Right lobe of liver (tissue), 6 donors: ENCODE data around the gene PGAM1. TPM values are rescaled to one million over a fixed set of nuclear protein-coding genes. Genes with fewer than 3 reads are reported as not detected.

Experiments
- ATAC-seq, 4 donors: fragments of 200-7000 bp; cut with Tn5 transposase; one replicate each; pipeline ENCODE4 v1.9.1; 2020; ENCODE audit warnings: mild to moderate bottlenecking in 4 of 4, moderate library complexity in 4 of 4
- DNase-seq, 3 donors: peaks; one replicate each; pipeline ENCODE4 v3.0.0-alpha.2; 2020
- H3K27ac ChIP-seq, 3 donors: fragments of 200-600 bp; one replicate each; pipeline ENCODE4 v1.8.0; 2022
- H3K27me3 ChIP-seq, 2 donors: fragments of 200-600 bp; one replicate each; pipeline ENCODE4 v1.8.0; 2022
- H3K36me3 ChIP-seq, 4 donors: fragments of 200-600 bp; sonication (generic) in 1 of 4; one replicate each; pipeline versions ENCODE4 v1.5.1 to v1.8.0; 2017 to 2022; ENCODE audit warnings: control low read depth in 1 of 4
- H3K4me1 ChIP-seq, 4 donors: fragments of 200-600 bp; sonication (generic) in 1 of 4; one replicate each; pipeline versions ENCODE4 v1.5.1 to v1.8.0; 2017 to 2022; ENCODE audit warnings: control low read depth in 1 of 4
- H3K4me3 ChIP-seq, 3 donors: fragments of 200-600 bp; one replicate each; pipeline ENCODE4 v1.8.0; 2022
- H3K9me3 ChIP-seq, 4 donors: fragments of 200-600 bp; sonication (generic) in 1 of 4; one replicate each; pipeline versions ENCODE4 v1.5.1 to v1.8.0; 2017 to 2022; ENCODE audit warnings: control low read depth in 1 of 4
- CTCF ChIP-seq, 4 donors: fragments of 200-600 bp in 3 of 4; fragments of 450-650 bp in 1 of 4; IDR thresholded peaks; one replicate each; pipeline versions ENCODE4 v1.5.1 to v1.8.0; 2016 to 2022; ENCODE audit warnings: antibody characterized with exemption in 4 of 4, mild to moderate bottlenecking in 2 of 4
- POLR2A ChIP-seq: fragments of 450-650 bp; IDR thresholded peaks from one replicate; pipeline ENCODE4 v1.6.1; 2017; ENCODE audit warnings: antibody characterized with exemption, mild to moderate bottlenecking
- WGBS: methylation state at CpG from one replicate; pipeline ENCODE4 v1.1.6; 2018; ENCODE audit warnings: low coverage, low lambda C conversion rate; ENCODE audit not compliant: insufficient coverage; ENCODE audit errors: missing lambda C conversion rate; 5-methylcytosine and 5-hydroxymethylcytosine counted together
- intact Hi-C, 2 donors: fragments of 100-400 bp; cut with DNase I; formaldehyde crosslinking; loops; one replicate each; pipeline versions ENCODE4 v1.11.2 to v1.14.1; 2022
- total RNA-seq, 6 experiments: library from RNA; depleted of rRNA in 2 of 6; stranded (reverse); fragments of >200 nt in 2 of 6; fragmentation: NEBNext Ultra II Directional in 3 of 6; extraction: Animal tissue kit (Norgen Biotek cat#: 25700) in 3 of 6; gene quantifications; one replicate each; pipeline versions ENCODE4 v1.1.0 to v1.2.4, GENCODE V29; 2016 to 2023
- donor health status: DM: no; HTN: yes; CAD: no.
- donor health status: DM: no; HTN: no; CAD: no.
- donor health status: DM: no; HTN: no; CAD: no.
- donor health status: DM: no; HTN: yes; CAD: no.
- donor health status: DM: no; HTN: yes; CAD: no.

Gene PGAM1
- total RNA-seq, 6 experiments from 2014 or later, result 100 to 228 (median 162) TPM

- no peaks in the 10 kb centered on the region for H3K9me3 ChIP-seq
- ATAC-seq (peak; percentile 4 to 21 (median 8)), DNase-seq (no peak)
- intact Hi-C loops, result no loop called here
- no peaks in the 10 kb centered on the region for H3K27me3 ChIP-seq
- peaks cover 0 to 14% (median under 1%) of the 10 kb centered on the region in 4 donors for H3K36me3 ChIP-seq
- TF ChIP-seq CTCF (IDR thresholded peaks at IDR 0.05) (no peak), POLR2A (no peak)
- peaks cover 0 to 13% (median 4%) of the 10 kb centered on the region in 4 donors for H3K4me1 ChIP-seq
- peak overlapping the region in 2 of 3 donors; percentile 29 to 76 for H3K27ac ChIP-seq
- WGBS, result 42% methylated on average over 11 of the region's 21 CpGs
- H3K4me3 ChIP-seq, result peak overlapping the region; percentile 88 to 95 (median 90)
These were observed 26.0 kb upstream of the PGAM1 start for GRCh38 chr10:97399843-97400545.

- no peaks in the 10 kb centered on the region for H3K9me3 ChIP-seq
- peaks cover 0 to 13% (median 4%) of the 10 kb centered on the region in 4 donors for H3K4me1 ChIP-seq
- DNase-seq (peak; percentile 69 to 94 (median 79)), ATAC-seq (peak; percentile 97 to 99 (median 98))
- peaks cover 0 to 13% (median under 1%) of the 10 kb centered on the region in 4 donors for H3K36me3 ChIP-seq
- H3K4me3 ChIP-seq, result peak within 1 kb of the TSS; percentile 88 to 95 (median 90)
- intact Hi-C loops, result no loop called here
- H3K27me3 ChIP-seq, result no peaks in the 10 kb centered on the region
- TF ChIP-seq CTCF (IDR thresholded peaks at IDR 0.05) (no peak), POLR2A (no peak)
- peak within 1 kb of the TSS; percentile 45 to 76 (median 47) for H3K27ac ChIP-seq
- WGBS, result 2% methylated on average over 22 of the region's 39 CpGs
These were observed 25.1 kb upstream of the PGAM1 start, which contains the start of gene RRP12 for GRCh38 chr10:97400665-97401454. RRP12 (minus strand) TSS chr10:97401340; CDS start chr10:97401231, 109 bp downstream.

GRCh38 chr10:97401455-97401919, 24.5 kb upstream of the PGAM1 start:
- H3K4me3 ChIP-seq, result peak overlapping the region; percentile 88 to 95 (median 90)
- no peaks in the 10 kb centered on the region for H3K9me3 ChIP-seq
- intact Hi-C loops, result no loop called here
- H3K4me1 ChIP-seq, result peaks cover 0 to 13% (median 4%) of the 10 kb centered on the region in 4 donors
- TF ChIP-seq CTCF (IDR thresholded peaks at IDR 0.05) (no peak), POLR2A (no peak)
- no peak for DNase-seq
- peak overlapping the region in 1 of 3 donors; percentile 45 for H3K27ac ChIP-seq
- no peak for ATAC-seq
- WGBS, result 68% methylated on average over 9 of the region's 13 CpGs
- no peaks in the 10 kb centered on the region for H3K27me3 ChIP-seq
- peaks cover 0 to 7% (median 0%) of the 10 kb centered on the region in 4 donors for H3K36me3 ChIP-seq

GRCh38 chr10:97404044-97404443, 21.9 kb upstream of the PGAM1 start:
- no peaks in the 10 kb centered on the region for H3K9me3 ChIP-seq
- DNase-seq, result no peak
- peaks cover 0 to 23% (median 4%) of the 10 kb centered on the region in 4 donors for H3K4me1 ChIP-seq
- intact Hi-C loops, result no loop called here
- ATAC-seq, result no peak
- no peak overlapping the region for H3K4me3 ChIP-seq
- no peak for TF ChIP-seq CTCF (IDR thresholded peaks at IDR 0.05)
- TF ChIP-seq POLR2A, result no peak
- H3K27ac ChIP-seq, result no peak overlapping the region
- no peaks in the 10 kb centered on the region for H3K27me3 ChIP-seq
- H3K36me3 ChIP-seq, result no peaks in the 10 kb centered on the region
